Panc1 (cell line): ENCODE measurements around the gene ERBB2. TPM values are rescaled to one million over a fixed set of nuclear protein-coding genes. Genes with fewer than 3 reads are reported as not detected.

Experiments used
- ATAC-seq: fragments of 200-7000 bp; cut with Tn5 transposase; 2 replicates; pipeline ENCODE4 v1.9.1; 2020; ENCODE audit warnings: mild to moderate bottlenecking, moderate library complexity
- BruUV-seq: library from RNA; stranded (reverse); fragments of 400-500 nt; replicated peaks from 2 replicates; lab custom pipeline; 2021; lab: Mats Ljungman, UMichigan
- CTCF ChIA-PET: fragments of 300-600 bp; sonication (Branson Sonifier 250); formaldehyde crosslinking; loops from one replicate; lab custom pipeline; 2022; ENCODE audit warnings: antibody characterized with exemption; lab: Charles Lee
- POLR2A ChIA-PET: fragments of 300-600 bp; sonication (Branson Sonifier 250); formaldehyde crosslinking; loops from one replicate; lab custom pipeline; 2022; ENCODE audit warnings: antibody characterized with exemption; lab: Charles Lee
- DNase-seq: peaks from one replicate; pipeline ENCODE4 v3.0.0-alpha.2; 2010; ENCODE audit warnings: low read depth, low spot score
- H3K27ac ChIP-seq: 2 replicates; pipeline ENCODE4 v1.5.1; 2011; ENCODE audit warnings: mild to moderate bottlenecking, low read length, inconsistent platforms
- H3K27me3 ChIP-seq: fragments of 200-500 bp; sonication (Bioruptor generic); 2 replicates; pipeline ENCODE4 v1.6.0; 2014; ENCODE audit warnings: low read length, inconsistent platforms; ENCODE audit not compliant: control insufficient read depth, insufficient read depth
- H3K36me3 ChIP-seq: fragments of 200-500 bp; sonication (Bioruptor generic); 2 replicates; pipeline ENCODE4 v1.5.1; 2014; ENCODE audit warnings: inconsistent platforms, mild to moderate bottlenecking, low read length, moderate library complexity; ENCODE audit not compliant: control insufficient read depth, insufficient read depth
- H3K4me1 ChIP-seq: 2 replicates; pipeline ENCODE4 v1.5.1; 2011; ENCODE audit warnings: inconsistent platforms, mild to moderate bottlenecking, low read length, moderate library complexity; ENCODE audit not compliant: control insufficient read depth, insufficient read depth
- H3K4me3 ChIP-seq, 2 experiments: 2 replicates each; pipeline ENCODE4 v1.5.1; 2011 to 2012; ENCODE audit warnings: low read depth in 2 of 2, low read length in 2 of 2, mild to moderate bottlenecking in 2 of 2, inconsistent platforms in 1 of 2, moderate library complexity in 1 of 2
- H3K9me3 ChIP-seq: fragments of 200-500 bp; sonication (Bioruptor generic); 2 replicates; pipeline ENCODE4 v1.5.1; 2014; ENCODE audit warnings: low read depth, mild to moderate bottlenecking, inconsistent platforms, low read length, moderate library complexity; ENCODE audit not compliant: control insufficient read depth, insufficient read depth
- CTCF ChIP-seq: fragments of 450-650 bp; IDR thresholded peaks from 2 replicates; pipeline ENCODE4 v1.5.1; 2017; ENCODE audit warnings: mild to moderate bottlenecking
- POLR2AphosphoS5 ChIP-seq: IDR thresholded peaks from 2 replicates; pipeline ENCODE4 v1.6.1; 2012; ENCODE audit warnings: mild to moderate bottlenecking, low read depth, low read length, moderate library complexity
- REST ChIP-seq, 2 experiments: IDR thresholded peaks; 2 replicates each; pipeline ENCODE4 v1.6.1; 2011 to 2012; ENCODE audit warnings: low read depth in 2 of 2, control low read depth in 1 of 2, low read length in 1 of 2, mild to moderate bottlenecking in 1 of 2, moderate library complexity in 1 of 2; ENCODE audit not compliant: insufficient read depth in 1 of 2
- SIN3A ChIP-seq: IDR thresholded peaks from 2 replicates; pipeline ENCODE4 v1.6.1; 2012; ENCODE audit warnings: low read depth, mild to moderate bottlenecking, low read length, moderate library complexity, borderline replicate concordance; ENCODE audit not compliant: insufficient read depth
- TCF7L2 ChIP-seq: IDR thresholded peaks from 2 replicates; pipeline ENCODE4 v1.6.1; 2011; ENCODE audit warnings: mild to moderate bottlenecking, low read depth, low read length, inconsistent platforms
- in situ Hi-C: cut with HindIII; loops from 2 replicates; pipeline ENCODE4 v1.10.0; 2016; ENCODE audit warnings: low sequenced_read_pairs, low pct_unique_long_range_greater_than_20kb
- intact Hi-C: fragments of 100-400 bp; cut with micrococcal nuclease; formaldehyde crosslinking; loops from one replicate; pipeline ENCODE4 v1.10.0; 2022; ENCODE audit not compliant: unreplicated experiment
- total RNA-seq: library from RNA; stranded (reverse); gene quantifications from one replicate; pipeline ENCODE4 v1.2.1, GENCODE V29; 2021; ENCODE audit not compliant: unreplicated experiment

Gene ERBB2
- total RNA-seq, 1 experiment from 2014 or later, result 68.6 TPM

GRCh38 chr17:39661744-39662541, 37.9 kb upstream of the ERBB2 start:
- no TSS peak for BruUV-seq
- Histone ChIP-seq H3K9me3 (no peaks in the 10 kb centered on the region), H3K27ac (no peak overlapping the region), H3K4me3 (no peak overlapping the region), H3K4me1 (peaks cover 38% of the 10 kb centered on the region), H3K27me3 (no peaks in the 10 kb centered on the region), H3K36me3 (no peaks in the 10 kb centered on the region)
- in situ Hi-C loops (no loop called here), intact Hi-C loops (no loop called here)
- ATAC-seq (no peak), DNase-seq (no peak)
- ChIA-PET POLR2A (no interaction called here), CTCF (no interaction called here)
- TF ChIP-seq TCF7L2 (no peak), REST (IDR thresholded peaks at IDR 0.05; ENCODE audit: insufficient read depth in 1 of 2, low read depth in 2 of 2, low read length in 1 of 2) (no peak), SIN3A (no peak), POLR2AphosphoS5 (no peak), CTCF (no peak)

GRCh38 chr17:39662551-39663339, 37.1 kb upstream of the ERBB2 start:
- CTCF ChIA-PET, result no interaction called here
- TF ChIP-seq SIN3A (no peak), TCF7L2 (no peak), REST (IDR thresholded peaks at IDR 0.05; ENCODE audit: insufficient read depth in 1 of 2, low read depth in 2 of 2, low read length in 1 of 2) (no peak), CTCF (no peak), POLR2AphosphoS5 (no peak)
- Histone ChIP-seq H3K4me1 (peaks cover 41% of the 10 kb centered on the region), H3K9me3 (no peaks in the 10 kb centered on the region), H3K27ac (peak overlapping the region; percentile 48; the same call in 1 of the 2 replicates), H3K27me3 (no peaks in the 10 kb centered on the region), H3K4me3 (no peak overlapping the region), H3K36me3 (no peaks in the 10 kb centered on the region)
- DNase-seq (no peak), ATAC-seq (peak; percentile 2; the same call in 1 of the 2 replicates)
- in situ Hi-C loops (no loop called here), intact Hi-C loops (no loop called here)
- BruUV-seq, result TSS peak; percentile 70
- POLR2A ChIA-PET, result interaction anchor here (0.6 to 0.7 kb wide), 3 partner anchors 35 to 1992 kb away, joined by 3 to 5 read pairs (median 4); no protein-coding TSS in a partner anchor
